Dedifferentiated amniotic fluid mesenchymal stem cell (primary cell): ENCODE measurements around the gene UBE3A.

Experiments used
- DNase-seq: peaks from one replicate; pipeline ENCODE4 v3.0.0-alpha.2; 2016; ENCODE audit errors: extremely low spot score

Gene UBE3A

GRCh38 chr15:25403771-25404170 lies 35.1 kb downstream of the UBE3A start:
- no peak for DNase-seq

GRCh38 chr15:25402342-25402741 lies 36.5 kb downstream of the UBE3A start:
- no peak for DNase-seq

GRCh38 chr15:25401501-25401900 lies 37.3 kb downstream of the UBE3A start:
- DNase-seq = no peak

GRCh38 chr15:25397100-25397499 lies 41.7 kb downstream of the UBE3A start:
- DNase-seq = no peak

- no peak for DNase-seq
Measured at GRCh38 chr15:25394898-25395297, 43.9 kb downstream of the UBE3A start.

- DNase-seq = no peak
Measured at GRCh38 chr15:25392806-25393205, 46.0 kb downstream of the UBE3A start.

- DNase-seq = peak; percentile 54
Measured at GRCh38 chr15:25391971-25392721, 46.7 kb downstream of the UBE3A start.

- no peak for DNase-seq
Measured at GRCh38 chr15:25385986-25386385, 52.8 kb downstream of the UBE3A start.

- no peak for DNase-seq
Measured at GRCh38 chr15:25381579-25381978, 57.2 kb downstream of the UBE3A start.

- DNase-seq = no peak
Measured at GRCh38 chr15:25378501-25378901, 60.3 kb downstream of the UBE3A start.

- DNase-seq = no peak
Measured at GRCh38 chr15:25375557-25375956, 63.3 kb downstream of the UBE3A start.

GRCh38 chr15:25374143-25374542 lies 64.7 kb downstream of the UBE3A start:
- DNase-seq = no peak

- peak; percentile 33 for DNase-seq
Measured at GRCh38 chr15:25372298-25372697, 66.5 kb downstream of the UBE3A start.

GRCh38 chr15:25368850-25369249 lies 70.0 kb downstream of the UBE3A start:
- DNase-seq = no peak

GRCh38 chr15:25366058-25366457 lies 72.8 kb downstream of the UBE3A start:
- DNase-seq = no peak

- no peak for DNase-seq
Measured at GRCh38 chr15:25362545-25362944, 76.3 kb downstream of the UBE3A start.

GRCh38 chr15:25347707-25348106 lies 91.1 kb downstream of the UBE3A start:
- no peak for DNase-seq

- DNase-seq = no peak
Measured at GRCh38 chr15:25346371-25346770, 92.5 kb downstream of the UBE3A start.

GRCh38 chr15:25345943-25346342 lies 92.9 kb downstream of the UBE3A start:
- no peak for DNase-seq

- no peak for DNase-seq
Measured at GRCh38 chr15:25342629-25343028, 96.2 kb downstream of the UBE3A start.

- DNase-seq = no peak
Measured at GRCh38 chr15:25339431-25339830, 99.4 kb downstream of the UBE3A start.

GRCh38 chr15:25335279-25335678 lies 103.5 kb downstream of the UBE3A start:
- DNase-seq = no peak

GRCh38 chr15:25333049-25333448 lies 105.8 kb downstream of the UBE3A start:
- no peak for DNase-seq

GRCh38 chr15:25332306-25332705 lies 106.5 kb downstream of the UBE3A start:
- DNase-seq = no peak
